HG02642 (cell line): ENCODE measurements around the gene FYN.
"Not testable (repeated sequence)": the region's sequence is repeated elsewhere in the genome, so short reads cannot be mapped to it uniquely, and the experiment has no call there.

Source experiments
- ATAC-seq: cut with Tn5 transposase; IDR thresholded peaks from one replicate; pipeline ENCODE4 v1.9.1; 2021; ENCODE audit warnings: mild to moderate bottlenecking; ENCODE audit not compliant: unreplicated experiment, poor library complexity

FYN gene

DNA sequence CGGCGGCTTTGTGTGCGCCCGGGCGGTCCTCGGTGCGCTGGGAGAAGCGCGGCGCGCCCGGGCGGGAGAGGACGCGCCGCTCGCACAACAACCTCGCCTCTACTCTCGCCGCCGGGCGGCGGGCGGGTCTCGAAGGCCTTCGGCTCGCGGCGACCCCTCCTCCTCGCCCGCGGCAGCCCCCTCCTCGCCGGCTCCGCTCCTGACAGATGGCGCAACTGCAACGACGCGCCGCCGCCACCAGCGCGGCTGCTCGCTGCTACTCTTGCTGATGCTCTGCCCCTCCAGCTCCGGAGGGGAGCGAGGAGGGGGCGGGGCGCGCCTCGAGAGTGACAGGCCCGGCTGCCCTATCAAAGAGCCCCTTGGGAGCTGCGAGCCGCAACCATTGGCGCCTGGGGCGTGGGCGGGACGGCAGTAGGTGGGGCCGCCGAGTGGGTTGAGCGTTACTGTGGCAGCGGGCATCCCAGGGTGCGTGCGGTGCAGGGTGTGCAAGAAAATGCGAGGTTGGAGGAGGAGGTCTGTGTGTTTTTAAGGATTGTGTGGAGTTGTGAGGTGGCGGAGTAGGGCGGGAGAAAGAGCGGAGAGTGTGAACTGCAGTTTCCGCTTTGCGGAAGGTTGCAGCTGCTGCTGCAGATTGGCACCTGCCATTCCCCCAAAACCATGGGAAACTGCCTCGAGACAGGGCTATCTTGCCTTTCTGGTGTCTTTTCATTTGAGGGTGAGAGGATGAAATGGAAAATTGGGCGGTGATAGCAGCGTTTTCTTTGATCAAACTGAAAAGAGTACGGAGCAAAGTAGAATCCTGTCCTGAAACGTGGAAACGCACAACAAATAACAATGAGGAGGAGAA is at the start of gene FYN:
FYN (minus strand) TSS at position 275 of the 847 bp plus-strand sequence. CDS start 153,401 bp downstream, outside the sequence.
- peak; percentile 99 for ATAC-seq

DNA sequence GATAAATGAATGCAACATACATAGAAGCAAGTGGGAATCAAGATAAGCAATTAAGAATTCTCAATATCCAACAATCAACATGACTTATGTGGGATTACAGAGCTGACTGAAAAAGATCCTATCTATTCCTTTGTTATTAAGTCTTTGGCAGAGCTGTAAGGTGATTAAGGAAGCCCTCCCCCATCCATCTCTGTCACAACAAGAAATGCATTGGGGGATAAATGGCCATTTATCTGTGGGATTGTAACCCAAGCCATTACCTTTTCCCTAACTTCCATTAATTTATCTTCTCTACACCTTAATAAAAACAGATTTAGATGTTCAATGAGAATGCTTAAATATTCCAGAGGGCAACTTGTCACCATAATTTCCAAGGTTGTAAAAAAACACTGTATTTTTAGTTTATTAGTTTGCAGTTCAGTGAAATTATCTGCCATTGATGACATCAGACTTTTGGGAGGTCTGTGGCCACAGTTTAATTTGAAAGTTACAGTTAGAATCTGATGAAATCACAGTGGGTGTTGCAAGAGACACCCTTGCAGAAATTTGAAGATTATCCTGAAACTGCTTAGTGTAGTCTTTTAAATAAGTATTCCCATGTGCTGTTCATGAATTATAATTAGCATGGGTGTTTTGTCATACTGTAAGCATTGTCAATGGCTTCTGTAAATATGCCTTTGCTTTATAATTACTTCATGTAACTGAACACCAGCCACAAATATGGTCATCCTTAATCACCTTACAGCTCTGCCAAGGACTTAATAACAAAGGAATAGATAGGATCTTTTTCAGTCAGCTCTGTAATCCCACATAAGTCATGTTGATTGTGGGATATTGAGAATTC is 49.4 kb upstream of the FYN start:
- no peak for ATAC-seq

DNA sequence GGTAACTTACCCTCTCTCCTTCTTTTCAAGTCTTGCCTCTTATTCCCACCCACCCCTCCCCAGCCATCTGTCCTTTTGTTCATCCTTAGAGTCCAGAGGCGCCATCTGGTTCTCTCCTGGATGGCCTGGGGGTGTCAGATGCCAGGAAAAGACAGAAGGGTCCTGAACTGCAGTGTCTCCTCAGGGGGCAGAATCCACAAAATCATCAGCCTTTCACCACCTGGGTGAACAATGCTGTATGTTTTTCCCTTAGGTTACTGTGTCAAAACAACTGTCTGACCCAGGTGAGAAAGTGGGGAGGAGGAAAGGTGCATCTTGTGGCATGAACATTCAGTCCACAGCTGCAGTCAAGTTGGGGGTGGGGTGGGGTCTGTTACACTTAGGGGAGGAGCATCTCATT is 47.9 kb upstream of the FYN start:
- no peak for ATAC-seq

DNA sequence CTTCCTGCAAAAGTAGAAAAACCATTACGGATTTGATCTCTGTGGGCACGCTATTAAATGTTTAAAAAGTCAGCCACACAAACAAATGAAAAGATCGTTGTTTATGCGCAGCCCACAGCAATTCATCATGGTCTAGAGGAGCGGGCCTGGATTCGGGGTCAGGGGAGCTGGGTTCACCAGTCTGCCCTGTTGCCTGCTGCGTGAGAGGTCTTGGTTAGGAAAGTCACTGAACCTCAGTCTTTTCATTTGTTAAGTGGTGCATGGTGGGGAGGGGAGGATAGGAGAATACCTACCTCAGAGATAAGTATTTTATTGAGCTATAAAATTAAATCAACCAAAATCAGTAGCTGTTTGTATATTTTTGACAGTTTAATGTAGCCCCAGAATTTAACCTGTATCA is 47.3 kb upstream of the FYN start:
- ATAC-seq, result no peak

DNA sequence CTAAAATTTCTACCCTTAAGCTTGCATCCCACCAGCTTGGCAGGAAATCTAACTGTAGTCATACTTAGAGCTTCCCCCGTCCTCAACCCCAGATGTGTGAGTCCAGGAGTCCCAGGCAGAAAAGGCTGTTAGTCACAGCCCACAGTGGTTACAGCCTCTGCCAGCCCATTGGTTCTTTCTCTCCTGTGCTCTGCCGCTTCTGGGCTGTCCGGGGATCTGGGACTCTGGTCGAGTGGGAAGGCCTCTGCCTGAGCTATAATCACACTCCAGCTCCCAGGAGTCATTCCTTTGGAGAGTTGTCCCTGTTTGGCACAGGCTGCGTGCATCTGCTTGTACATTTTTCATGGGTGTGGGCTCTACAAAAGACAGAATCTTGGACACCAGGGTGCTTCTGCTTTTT is 45.6 kb upstream of the FYN start:
- no peak for ATAC-seq

DNA sequence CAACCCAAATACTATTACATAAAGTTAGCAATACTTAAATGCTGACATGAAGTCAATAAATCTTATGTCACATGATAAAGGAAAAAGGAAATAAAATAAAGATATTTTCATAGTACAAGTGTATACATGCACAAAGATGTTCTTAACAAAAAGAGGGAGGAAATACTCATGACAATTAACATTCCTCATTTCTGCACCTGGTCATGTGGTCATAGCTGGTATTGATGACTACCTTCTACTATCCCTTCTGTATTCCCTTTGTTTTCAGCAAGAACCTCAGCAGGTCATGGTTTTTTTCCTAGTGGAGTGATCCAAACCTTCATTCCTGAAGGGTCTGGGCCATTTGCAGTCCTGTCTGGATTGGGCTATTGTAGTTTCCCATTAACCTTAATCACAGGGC is 43.5 kb upstream of the FYN start:
- no peak for ATAC-seq

DNA sequence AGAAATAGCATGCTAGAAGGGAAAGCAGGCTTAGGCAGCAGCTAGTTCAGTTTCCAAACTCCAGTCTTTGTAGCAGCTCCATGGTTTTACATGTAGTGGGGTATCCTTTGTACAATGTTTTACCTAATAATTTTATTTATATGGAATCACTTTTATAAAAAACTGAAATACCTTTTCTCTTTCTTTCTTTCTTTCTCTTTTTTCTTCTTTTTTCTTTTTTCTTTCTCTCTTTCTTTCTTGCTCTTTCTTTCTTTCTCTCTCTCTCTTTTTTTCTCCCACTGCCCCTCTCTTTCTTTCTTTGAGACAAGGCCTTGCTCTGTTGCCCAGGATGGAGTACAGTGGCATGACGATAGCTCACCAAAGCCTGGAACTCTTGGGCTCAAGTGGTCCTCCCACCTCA is 41.4 kb upstream of the FYN start:
- no peak for ATAC-seq

DNA sequence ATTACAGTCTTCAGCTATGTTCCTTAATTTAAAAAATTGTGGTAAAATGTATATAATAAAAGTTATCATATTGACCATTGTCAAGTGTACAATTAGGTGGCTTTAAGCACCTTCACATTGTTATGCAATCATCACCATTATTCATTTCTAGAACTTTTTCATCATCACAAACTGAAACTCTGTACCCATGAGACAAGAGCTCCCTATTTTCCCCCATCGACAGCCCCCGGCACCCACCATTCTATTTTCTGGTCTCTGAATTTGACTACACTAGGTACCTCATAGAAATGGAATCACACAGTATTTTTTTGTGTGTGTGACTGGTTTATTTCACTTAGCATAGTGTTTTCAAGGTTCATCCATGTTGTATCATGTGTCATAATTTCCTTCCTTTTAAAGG is 39.7 kb upstream of the FYN start:
- ATAC-seq, result no peak

DNA sequence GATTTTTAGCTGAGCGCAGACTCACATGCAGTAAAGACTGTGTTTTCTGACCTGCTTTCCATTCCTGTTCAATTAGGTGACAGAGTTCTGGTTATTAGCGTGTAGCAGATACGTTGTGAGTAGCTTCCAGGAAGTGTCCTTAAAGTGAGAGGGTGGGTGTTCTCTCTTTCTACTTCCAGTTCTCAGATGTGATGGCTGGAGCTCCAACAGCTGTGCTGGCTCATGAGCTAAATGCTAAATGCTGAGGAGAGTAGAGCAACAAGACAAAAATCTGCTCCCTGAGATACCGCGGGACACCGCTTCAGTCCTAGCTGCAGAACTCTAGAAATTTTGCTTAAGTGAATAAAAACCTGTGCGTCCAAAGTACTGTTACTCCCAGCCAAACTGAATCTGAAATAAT is 38.2 kb upstream of the FYN start:
- no peak for ATAC-seq

DNA sequence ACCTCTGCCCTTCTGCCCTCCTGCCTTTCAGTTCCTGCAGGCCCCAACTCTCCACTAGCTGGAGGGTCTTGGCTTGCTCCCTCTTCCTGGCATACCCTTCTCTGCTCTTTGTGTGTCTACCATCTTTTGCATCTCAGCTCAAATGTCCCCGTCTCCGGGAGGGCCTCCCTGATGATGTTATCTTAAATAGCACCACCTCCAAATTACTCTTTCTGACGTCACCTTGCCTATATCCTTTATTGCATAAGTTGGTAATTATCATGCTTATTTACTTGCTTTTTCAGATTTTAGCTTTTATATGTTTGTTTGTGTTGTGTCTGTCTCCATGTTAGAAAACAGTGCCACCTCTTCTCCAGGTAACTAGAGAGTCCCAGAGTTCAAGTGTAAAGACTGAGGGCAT is 36.0 kb upstream of the FYN start:
- no peak for ATAC-seq

DNA sequence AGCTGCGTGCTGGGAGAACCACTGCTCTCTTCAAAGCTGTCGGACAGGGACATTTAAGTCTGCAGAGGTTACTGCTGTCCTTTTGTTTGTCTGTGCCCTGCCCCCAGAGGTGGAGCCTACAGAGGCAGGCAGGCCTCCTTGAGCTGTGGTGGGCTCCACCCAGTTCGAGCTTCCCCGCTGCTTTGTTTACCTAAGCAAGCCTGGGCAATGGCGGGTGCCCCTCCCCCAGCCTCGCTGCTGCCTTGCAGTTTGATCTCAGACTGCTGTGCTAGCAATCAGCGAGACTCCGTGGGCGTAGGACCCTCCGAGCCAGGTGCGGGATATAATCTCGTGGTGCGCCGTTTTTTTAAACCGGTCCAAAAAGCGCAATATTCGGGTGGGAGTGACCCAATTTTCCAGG is 35.1 kb upstream of the FYN start:
- ATAC-seq, result not testable (repeated sequence)

DNA sequence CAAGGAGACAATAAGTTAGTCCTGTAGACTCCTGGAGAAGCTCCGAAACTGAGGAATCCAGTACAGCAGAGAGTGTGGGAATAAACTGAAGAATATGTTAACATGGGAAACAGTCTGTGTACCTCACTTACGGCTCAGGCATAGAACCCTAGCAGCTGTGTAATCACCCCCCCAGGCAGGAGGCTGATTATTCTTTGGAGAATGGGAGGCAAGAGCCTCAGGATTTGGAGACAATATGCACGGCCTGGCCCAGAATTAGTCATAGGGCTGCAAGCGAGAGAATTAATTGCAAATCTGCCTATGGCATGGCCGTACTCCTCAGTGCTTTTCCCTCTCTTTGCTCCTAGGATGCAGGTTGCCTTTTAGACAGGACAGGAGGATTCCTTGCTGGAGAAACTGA is 27.5 kb upstream of the FYN start:
- ATAC-seq, result no peak

DNA sequence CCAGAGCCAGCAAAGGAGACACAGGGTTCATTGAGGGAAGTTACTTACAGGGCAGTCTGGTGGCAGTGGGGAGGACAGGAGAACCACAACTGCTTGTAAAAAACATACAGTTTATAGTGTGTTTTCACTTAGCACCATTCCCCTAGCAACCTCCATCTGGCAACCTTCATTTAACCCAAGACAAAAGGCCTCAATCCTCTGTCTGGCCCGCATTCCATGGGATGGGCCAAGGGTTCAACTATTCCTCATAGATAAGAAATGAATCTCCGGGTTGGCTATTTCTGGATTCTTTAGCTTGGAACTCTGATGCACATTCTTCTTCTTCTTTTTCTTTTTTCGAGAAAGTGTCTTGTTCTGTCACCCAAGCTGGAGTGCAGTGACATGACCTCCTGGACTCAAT is 26.3 kb upstream of the FYN start:
- ATAC-seq, result no peak

DNA sequence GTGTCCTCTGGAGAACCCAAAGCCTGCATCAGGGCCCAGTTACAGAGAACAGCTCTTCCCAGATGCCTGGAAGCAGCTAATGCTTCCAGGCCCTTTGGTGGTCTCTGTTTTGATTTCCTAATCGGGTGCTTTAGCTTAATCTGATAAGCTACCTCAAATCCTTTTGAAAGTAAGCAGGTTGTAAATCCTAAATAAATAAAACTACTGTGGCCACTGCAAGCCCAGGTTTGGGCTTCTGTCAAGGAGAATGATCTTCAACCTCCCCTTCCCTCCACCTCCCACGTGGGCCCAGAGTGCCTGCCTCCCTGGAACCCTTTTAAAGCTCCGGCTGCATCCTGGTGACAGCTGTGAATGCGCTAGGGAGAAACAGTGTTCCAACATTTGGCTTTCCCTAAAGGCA is 25.2 kb upstream of the FYN start:
- no peak for ATAC-seq

DNA sequence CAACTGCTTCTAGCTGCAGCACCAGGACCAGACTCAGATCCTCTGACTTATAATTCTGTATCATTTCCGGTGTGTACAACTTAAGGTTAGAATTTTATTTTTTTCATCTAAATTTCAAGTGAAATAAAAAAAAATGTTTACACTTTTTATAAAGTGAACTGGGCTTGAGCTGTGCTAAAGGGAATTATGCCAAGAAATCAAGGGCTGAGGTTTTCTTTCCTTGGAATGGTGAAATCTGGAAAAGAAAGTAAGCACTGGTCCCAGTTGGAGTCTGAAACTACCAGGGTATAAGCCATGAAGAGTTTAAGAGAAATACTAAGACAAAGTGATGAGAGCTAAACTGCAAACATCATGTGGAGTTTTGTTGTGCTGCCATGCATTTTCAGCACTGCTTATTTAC is 21.7 kb upstream of the FYN start:
- ATAC-seq, result no peak

DNA sequence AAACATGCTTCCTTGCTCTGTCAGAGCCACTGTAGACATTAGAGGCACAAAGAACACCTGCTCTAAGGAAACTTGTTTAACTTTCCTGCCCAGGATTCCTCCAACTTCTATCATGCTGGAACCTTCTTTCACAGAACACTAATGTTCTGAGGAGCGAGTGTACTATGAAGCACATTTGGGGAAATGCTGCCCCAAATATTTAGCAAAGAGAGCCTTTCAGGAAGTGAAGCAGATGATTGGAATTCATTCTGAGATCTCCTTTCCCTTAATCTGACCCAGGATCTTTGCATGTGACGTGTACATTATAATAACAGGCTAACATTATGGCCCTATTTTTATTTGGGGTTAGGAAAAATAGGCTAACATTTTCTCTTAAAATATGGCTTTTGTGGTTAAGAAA is 21.0 kb upstream of the FYN start:
- ATAC-seq, result no peak

DNA sequence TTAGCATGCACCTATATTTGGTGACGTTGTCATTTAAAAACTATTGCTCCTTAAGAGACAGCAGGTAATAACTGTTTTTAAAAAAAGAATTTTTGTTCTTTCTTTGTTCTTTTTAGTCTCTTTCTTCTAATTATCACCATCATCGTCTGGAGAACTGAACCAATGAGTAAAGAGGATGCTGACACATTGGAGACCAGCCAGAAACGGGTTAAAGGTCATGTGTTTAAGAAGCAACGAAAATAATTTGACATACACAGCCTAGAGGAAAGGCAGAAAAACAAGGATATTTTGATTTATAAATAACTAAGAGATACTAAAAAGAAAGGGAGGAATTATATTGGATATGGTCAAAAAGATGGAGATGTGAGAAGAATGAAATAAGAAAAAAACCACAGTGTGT is 19.2 kb upstream of the FYN start:
- no peak for ATAC-seq

DNA sequence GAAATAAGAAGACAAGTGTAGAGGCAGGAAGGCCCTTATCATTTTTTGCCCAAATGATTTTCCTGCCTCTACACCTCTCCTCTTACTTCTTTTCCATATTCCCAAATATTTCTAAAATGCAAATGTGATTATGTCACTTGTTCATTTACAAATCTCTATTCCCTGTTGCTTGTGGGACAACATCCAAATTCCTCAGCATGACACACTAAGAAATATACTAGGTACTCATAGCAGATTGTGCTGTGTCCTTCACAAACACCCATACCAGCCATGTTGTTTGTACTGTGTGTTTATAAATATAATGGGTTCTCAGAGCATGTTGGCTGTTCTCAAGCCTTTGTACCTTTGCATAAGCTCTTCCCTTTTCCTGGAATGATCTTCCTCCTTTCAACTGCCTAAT is 17.7 kb upstream of the FYN start:
- no peak for ATAC-seq

DNA sequence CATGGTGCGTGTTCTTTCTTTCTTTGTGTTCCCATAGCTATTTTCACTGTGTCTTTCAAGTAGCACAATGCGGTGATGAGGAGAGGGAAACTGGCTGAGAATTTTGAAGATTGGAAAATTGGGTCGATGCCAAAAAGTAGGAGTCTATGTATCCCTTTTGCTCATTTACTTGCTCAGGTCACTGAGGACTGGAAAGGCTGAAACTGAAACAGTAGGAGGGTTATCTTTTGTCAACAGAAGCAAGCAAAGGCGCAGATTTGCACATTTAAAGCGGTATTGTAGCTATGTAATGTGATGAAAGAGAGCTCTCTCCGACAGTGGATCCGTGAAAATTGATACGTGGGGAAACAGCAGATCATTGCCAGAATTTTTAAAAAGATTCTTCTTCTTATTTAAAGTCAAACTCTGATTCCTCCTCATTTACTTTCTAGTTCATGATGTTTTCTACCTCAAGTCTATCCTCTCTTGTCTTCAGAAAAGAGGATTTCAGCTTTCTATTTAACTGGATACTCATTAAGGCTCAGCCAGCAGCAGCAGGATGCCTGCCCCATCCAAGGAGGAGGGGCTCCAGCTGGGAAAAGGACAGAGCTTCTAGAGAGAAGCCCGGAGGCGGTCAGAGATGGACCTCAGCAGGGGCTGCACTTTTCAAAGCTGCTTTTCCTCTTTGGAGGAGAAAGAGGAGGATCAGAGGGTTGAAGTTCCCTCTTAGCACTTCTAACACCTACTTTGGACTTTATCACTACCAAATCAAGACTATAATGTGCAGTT is 15.9 kb upstream of the FYN start:
- no peak for ATAC-seq

DNA sequence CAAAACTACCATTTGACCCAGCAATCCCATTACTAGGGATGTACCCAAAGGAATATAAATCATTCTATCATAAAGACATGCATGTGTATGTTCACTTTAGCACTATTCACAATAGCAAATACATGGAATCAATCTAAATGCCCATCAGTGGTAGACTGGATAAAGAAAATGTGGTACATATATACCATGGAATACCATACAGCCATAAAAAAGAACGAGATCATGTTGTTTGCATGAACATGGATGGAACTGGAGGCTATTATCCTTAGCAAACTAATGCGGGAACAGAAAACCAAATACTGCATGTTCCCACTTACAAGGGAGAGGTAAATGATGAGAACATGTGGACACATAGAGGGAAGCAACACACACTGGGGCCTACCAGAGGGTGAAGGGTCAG is 13.5 kb upstream of the FYN start:
- not testable (repeated sequence) for ATAC-seq
